Cardiac fibroblast (primary cell): ENCODE results near the gene PITPNM1.
"Not testable (repeated sequence)": the region's sequence is repeated elsewhere in the genome, so short reads cannot be mapped to it uniquely, and the experiment has no call there.

Source experiments
- DNase-seq, 2 donors: peaks; one replicate each; pipeline versions ENCODE4 v3.0.0 to v3.0.0-alpha.2; 2010; ENCODE audit warnings: low read depth in 2 of 2
- H3K4me3 ChIP-seq, 2 donors: replicated peaks in 1 of 2; 1 replicate in 1 of 2; 2 replicates in 1 of 2; pipeline ENCODE4 v1.5.1; 2011; ENCODE audit warnings: low read depth in 2 of 2, low read length in 2 of 2, mild to moderate bottlenecking in 2 of 2, moderate library complexity in 1 of 2
- TF ChIP-seq, protein P1 (sequence below): IDR thresholded peaks from one replicate; pipeline ENCODE4 v1.5.1; 2011; ENCODE audit warnings: low read depth, mild to moderate bottlenecking, low read length, inconsistent platforms

PITPNM1 gene

DNA sequence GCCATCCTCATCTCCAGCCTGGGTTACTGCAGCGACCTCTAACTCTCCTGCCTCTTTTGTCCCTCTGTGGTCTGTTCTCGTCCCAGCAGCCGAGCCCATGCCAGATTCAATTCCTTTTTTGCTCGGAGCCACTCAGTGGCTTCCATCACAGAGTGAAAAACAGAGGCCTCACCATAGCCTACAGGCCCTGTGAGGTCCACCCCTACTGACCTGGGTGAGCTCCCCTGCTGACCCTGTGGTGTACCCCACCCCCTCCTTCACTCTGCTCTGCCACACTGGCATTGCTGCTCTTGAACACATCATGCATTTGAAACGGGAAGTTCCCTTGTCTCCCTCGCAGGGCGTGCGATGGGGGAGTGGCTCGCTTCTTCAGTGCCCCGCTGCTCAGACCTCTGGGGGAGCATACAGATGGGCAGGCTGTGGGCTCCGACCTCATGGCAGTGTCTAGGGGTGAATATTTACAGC is 20.3 kb downstream of the PITPNM1 start:
- no peak overlapping the region for H3K4me3 ChIP-seq
- TF ChIP-seq, protein P1, sequence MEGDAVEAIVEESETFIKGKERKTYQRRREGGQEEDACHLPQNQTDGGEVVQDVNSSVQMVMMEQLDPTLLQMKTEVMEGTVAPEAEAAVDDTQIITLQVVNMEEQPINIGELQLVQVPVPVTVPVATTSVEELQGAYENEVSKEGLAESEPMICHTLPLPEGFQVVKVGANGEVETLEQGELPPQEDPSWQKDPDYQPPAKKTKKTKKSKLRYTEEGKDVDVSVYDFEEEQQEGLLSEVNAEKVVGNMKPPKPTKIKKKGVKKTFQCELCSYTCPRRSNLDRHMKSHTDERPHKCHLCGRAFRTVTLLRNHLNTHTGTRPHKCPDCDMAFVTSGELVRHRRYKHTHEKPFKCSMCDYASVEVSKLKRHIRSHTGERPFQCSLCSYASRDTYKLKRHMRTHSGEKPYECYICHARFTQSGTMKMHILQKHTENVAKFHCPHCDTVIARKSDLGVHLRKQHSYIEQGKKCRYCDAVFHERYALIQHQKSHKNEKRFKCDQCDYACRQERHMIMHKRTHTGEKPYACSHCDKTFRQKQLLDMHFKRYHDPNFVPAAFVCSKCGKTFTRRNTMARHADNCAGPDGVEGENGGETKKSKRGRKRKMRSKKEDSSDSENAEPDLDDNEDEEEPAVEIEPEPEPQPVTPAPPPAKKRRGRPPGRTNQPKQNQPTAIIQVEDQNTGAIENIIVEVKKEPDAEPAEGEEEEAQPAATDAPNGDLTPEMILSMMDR = no peak
- DNase-seq = no peak

DNA sequence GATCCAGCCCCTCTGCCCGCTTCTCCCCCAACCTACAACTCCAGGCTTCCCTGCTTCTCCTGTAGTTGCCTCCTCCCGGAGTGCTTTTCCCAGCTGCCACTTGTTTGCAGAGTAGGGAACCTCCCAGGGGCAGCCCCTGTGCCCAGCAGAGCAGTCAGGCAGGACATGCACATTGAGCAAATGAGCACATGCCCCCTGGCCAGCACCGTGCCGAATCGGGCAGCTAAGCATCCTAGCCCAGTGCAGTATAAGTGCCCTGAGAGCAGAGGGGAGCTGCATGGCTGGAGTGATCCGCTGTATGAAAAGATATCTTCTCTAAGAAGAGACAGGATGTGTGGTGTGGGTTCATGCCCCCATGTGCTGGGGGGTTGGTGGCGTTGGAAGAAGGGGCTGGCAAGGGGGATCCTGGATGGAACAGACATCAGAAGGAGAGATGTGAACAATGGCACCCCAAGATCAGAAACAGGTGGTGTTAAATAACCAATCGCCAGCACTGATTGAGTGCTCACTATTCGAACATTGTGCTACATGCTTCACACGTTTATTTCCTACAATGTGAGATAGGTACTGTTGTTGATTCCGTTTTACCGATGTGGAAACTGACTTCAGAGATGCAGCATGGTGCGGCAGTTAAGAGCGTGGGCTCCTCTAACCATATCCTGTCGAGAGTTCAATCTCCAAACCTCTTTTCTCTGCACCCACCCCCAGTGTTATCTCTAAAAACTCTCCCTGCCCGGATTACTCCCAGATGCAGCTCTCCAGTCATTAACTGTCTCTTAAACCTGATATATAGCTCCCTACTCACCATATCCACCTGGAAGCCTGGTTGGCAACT is 21.1 kb downstream of the PITPNM1 start:
- no peak for DNase-seq
- TF ChIP-seq, protein P1 = no peak
- peak overlapping the region in 1 of 2 donors; percentile 66 for H3K4me3 ChIP-seq

DNA sequence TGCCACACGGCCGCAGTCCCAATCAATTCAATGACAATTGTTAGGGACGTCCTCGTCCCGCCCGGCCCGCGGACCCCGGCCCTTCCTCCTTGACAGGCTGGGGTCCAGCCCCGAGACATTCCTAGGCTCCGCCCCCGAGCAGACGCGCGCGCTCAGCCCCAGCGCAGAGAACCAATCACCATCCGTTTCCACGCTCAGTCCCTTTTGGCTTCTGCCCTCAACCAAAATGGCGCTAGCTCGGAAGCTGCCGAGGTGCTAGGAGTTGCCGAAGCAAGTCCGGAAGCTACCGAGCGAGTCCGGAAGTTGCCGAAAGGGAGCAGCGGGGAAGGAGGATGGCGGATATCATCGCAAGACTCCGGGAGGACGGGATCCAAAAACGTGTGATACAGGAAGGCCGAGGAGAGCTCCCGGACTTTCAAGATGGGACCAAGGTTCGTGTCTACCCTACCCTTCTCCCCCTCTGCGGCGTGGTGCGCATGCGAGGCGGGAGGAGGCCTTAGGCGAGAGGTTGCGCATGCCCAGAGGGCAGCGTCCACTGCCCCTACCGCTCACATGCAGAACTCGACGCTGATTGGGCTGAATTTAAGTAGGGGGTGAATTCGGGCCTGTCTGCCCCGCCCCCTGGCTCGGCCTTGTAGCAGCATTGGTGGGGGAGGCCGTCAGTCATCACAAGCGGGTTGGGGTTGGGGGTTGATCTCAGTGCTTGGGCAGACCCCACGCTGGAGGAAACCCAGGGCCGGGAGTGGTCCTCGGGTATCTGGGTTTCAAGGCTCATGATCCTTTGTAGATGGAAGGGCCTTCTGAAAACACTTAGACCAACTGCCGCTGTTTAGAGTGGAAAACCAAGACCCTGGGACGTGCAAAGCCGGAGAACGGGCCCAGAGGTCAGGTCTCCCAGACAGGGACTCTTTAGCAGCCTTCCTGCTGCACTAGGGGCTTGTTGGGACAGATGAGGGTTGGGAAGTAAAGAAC is 22.1 kb downstream of the PITPNM1 start, which contains the start of gene AIP:
Gene AIP, plus strand, starts transcription at position 200 of the 972 bp plus-strand sequence. Its CDS starts 133 bp downstream, at position 333.
- TF ChIP-seq, protein P1 = peak; percentile 29
- DNase-seq = peak; percentile 98 to 99
- peak within 1 kb of the TSS; percentile 66 to 68 for H3K4me3 ChIP-seq

DNA sequence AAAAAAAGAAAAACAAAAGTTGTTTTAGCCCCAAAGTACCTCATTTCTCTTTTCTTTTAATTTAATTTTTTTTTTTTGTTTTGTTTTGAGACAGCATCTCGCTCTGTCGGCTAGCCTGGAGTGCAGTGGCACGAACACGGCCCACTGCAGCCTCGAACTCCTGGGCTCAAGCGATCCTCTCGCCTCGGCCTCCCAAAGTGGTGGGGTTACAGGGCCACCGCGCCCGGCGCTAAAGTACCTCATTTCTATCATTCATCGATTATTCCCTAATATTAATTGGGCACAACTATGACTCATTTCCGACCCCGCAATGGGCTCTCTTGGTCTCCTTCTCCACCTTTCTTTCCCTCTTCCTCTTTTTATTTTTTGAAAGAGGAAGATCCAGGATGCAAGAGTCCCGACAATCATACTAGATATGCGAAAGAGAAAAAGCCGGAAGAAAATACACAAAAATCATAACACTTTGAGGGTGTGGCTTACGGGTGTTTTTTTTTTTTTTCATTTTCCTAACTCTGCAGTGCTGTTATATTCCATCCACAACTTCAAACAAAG is 22.8 kb downstream of the PITPNM1 start:
- TF ChIP-seq, protein P1 = no peak
- H3K4me3 ChIP-seq = peak overlapping the region; percentile 66 to 68
- DNase-seq = no peak

DNA sequence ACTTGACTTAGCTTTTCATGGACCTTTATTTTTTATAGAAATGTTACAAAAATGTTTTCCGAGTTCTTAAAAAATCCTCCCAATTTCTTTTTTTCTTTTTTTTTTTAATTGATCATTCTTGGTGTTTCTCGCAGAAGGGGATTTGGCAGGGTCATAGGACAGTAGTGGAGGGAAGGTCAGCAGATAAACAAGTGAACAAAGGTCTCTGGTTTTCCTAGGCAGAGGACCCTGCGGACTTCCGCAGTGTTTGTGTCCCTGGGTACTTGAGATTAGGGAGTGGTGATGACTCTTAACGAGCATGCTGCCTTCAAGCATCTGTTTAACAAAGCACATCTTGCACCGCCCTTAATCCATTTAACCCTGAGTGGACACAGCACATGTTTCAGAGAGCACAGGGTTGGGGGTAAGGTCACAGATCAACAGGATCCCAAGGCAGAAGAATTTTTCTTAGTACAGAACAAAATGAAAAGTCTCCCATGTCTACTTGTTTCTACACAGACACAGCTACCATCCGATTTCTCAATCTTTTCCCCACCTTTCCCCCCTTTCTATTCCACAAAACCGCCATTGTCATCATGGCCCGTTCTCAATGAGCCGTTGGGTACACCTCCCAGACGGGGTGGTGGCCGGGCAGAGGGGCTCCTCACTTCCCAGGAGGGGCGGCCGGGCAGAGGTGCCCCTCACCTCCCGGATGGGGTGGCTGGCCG is 27.7 kb downstream of the PITPNM1 start:
- not testable (repeated sequence) for DNase-seq, H3K4me3 ChIP-seq

DNA sequence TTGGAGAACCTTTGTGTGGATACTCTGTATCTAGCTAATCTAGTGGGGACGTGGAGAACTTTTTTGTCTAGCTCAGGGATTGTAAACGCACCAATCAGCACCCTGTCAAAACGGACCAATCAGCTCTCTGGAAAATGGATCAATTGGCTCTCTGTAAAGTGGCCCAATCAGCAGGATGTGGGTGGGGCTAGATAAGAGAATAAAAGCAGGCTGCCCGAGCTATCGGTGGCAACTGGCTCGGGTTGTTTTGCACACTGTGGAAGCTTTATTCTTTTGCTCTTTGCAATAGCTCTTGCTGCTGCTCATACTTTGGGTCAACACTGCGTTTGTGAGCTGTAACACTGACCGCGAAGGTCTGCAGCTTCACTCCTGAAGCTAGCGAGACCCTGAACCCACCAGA is 28.5 kb downstream of the PITPNM1 start:
- not testable (repeated sequence) for DNase-seq

DNA sequence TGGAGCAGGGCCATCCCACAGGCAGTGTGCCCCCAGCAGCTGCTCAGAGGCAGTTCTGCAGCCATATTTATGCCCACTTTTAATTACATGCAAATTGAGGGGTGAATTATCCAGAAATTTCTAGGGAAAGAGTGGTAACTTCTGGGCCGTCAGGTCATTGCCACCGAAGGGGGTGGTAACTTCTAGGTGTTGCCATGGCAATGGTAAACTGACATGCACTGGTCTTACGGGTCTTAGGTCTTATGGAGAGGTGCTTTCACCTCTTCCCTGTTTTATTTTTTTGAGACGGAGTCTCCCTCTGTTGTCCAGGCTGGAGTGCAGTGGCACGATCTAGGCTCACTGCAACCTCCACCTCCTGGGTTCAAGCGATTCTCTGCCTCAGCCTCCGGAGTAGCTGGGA is 32.3 kb downstream of the PITPNM1 start:
- TF ChIP-seq, protein P1 = no peak
- DNase-seq = no peak
- H3K4me3 ChIP-seq = no peak overlapping the region

More for the DNA sequence above, 28.5 kb downstream of the PITPNM1 start:
- not testable (repeated sequence) for H3K4me3 ChIP-seq
